ENCODE data around the gene MPHOSPH6.

DNA sequence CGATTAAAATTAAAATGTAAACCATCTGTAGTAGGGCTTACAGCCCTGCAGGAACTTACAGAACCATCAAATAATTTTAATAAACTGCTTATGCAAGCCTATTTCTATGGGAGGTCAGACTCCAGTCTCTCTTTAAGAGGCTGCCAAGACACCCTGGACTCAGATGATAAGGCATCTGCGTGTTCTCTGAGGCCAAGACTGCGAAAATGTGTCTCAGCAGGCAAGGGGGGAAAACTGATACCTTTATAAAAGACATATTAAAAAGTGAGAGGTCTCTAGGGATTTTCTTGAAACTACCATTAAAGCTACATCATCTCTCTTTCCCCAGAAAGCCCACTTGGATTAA, 32.2 kb downstream of the MPHOSPH6 start:
- no peak for TF ChIP-seq CTCF (IDR thresholded peaks at IDR 0.05)
- no peak for TF ChIP-seq POLR2A (IDR thresholded peaks at IDR 0.05)
